Neutrophil (primary cell): ENCODE data around the gene RPP14.
A peak's percentile ranks its signal among the peaks of the same experiment; 100 is the strongest.
"Not testable (repeated sequence)": the region's sequence is repeated elsewhere in the genome, so short reads cannot be mapped to it uniquely, and the experiment has no call there.

Source experiments
- H3K27ac ChIP-seq: fragments of 200-600 bp; sonication (generic); 2 replicates; pipeline ENCODE4 v1.5.1; 2016; ENCODE audit warnings: mild to moderate bottlenecking, moderate library complexity
- H3K27me3 ChIP-seq: fragments of 200-600 bp; sonication (generic); 2 replicates; pipeline ENCODE4 v1.6.0; 2016; ENCODE audit warnings: mild to moderate bottlenecking
- H3K36me3 ChIP-seq: fragments of 200-600 bp; sonication (generic); 2 replicates; pipeline ENCODE4 v1.5.1; 2017
- H3K4me1 ChIP-seq, 2 experiments: fragments of 200-600 bp in 1 of 2; sonication (generic) in 1 of 2; 1 replicate in 1 of 2; 2 replicates in 1 of 2; pipeline versions ENCODE4 v1.5.1 to v1.6.1; 2013 to 2016; ENCODE audit warnings: low read depth in 1 of 2, low read length in 1 of 2, mild to moderate bottlenecking in 1 of 2, moderate library complexity in 1 of 2; ENCODE audit not compliant: control insufficient read depth in 1 of 2, insufficient read depth in 1 of 2
- H3K4me3 ChIP-seq, 2 experiments: fragments of 200-600 bp in 1 of 2; sonication (generic) in 1 of 2; 1 replicate in 1 of 2; 2 replicates in 1 of 2; pipeline ENCODE4 v1.5.1; 2013 to 2016; ENCODE audit warnings: low read depth in 1 of 2, low read length in 1 of 2, mild to moderate bottlenecking in 1 of 2, moderate library complexity in 1 of 2
- H3K9me3 ChIP-seq: fragments of 200-600 bp; sonication (generic); 2 replicates; pipeline ENCODE4 v1.5.1; 2016
- TF ChIP-seq, protein P1 (sequence below): fragments of 200-600 bp; sonication (generic); IDR thresholded peaks from 2 replicates; pipeline ENCODE4 v1.5.1; 2016; ENCODE audit warnings: antibody characterized with exemption

RPP14 gene

DNA sequence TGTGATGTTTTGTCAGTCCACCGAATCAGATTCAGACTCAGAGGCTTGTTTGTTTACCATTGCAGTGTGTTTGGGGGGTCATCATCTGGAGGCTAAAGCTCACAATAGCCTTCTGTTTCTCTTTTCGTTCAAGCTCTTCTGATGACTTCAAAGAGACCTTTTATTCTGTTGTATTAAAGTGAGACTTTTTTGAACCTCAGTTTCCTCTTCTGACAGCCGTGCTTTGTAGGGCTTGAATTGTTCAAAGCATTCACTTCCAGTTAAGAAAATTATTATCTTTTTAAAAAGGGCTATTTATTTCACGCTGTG is 27.9 kb downstream of the RPP14 start:
- peaks cover 36 to 51% of the 10 kb centered on the region in 2 experiments for H3K4me1 ChIP-seq
- H3K36me3 ChIP-seq: peaks cover 3% of the 10 kb centered on the region
- peak overlapping the region; percentile 73 to 97 for H3K4me3 ChIP-seq
- peak overlapping the region; percentile 93 for H3K27ac ChIP-seq
- TF ChIP-seq, protein P1, sequence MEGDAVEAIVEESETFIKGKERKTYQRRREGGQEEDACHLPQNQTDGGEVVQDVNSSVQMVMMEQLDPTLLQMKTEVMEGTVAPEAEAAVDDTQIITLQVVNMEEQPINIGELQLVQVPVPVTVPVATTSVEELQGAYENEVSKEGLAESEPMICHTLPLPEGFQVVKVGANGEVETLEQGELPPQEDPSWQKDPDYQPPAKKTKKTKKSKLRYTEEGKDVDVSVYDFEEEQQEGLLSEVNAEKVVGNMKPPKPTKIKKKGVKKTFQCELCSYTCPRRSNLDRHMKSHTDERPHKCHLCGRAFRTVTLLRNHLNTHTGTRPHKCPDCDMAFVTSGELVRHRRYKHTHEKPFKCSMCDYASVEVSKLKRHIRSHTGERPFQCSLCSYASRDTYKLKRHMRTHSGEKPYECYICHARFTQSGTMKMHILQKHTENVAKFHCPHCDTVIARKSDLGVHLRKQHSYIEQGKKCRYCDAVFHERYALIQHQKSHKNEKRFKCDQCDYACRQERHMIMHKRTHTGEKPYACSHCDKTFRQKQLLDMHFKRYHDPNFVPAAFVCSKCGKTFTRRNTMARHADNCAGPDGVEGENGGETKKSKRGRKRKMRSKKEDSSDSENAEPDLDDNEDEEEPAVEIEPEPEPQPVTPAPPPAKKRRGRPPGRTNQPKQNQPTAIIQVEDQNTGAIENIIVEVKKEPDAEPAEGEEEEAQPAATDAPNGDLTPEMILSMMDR: no peak
- no peaks in the 10 kb centered on the region for H3K9me3 ChIP-seq
- no peaks in the 10 kb centered on the region for H3K27me3 ChIP-seq

DNA sequence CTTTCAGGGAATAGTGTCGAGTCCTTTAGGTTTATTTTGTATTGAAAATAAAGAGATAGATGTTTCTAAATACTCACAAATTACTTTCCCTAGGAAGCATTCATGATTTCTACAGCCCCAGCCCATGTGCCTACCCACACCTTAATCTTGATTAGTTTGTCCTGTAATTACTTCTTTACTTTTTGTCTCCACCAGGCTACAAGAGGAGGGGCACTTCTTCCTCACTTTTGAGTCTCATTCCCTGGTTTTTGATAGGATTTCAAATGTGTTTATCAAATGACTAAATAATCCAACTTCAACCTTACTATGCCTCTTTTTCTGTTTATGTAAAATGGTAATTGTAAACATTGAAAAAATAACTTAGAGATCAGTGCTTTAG is 28.4 kb downstream of the RPP14 start:
- TF ChIP-seq, protein P1: no peak
- H3K9me3 ChIP-seq: no peaks in the 10 kb centered on the region
- peaks cover 3% of the 10 kb centered on the region for H3K36me3 ChIP-seq
- peak overlapping the region; percentile 93 for H3K27ac ChIP-seq
- H3K27me3 ChIP-seq: no peaks in the 10 kb centered on the region
- H3K4me3 ChIP-seq: peak overlapping the region; percentile 73 to 97
- peaks cover 36 to 51% of the 10 kb centered on the region in 2 experiments for H3K4me1 ChIP-seq

GRCh38 chr3:58335652-58335947 is 29.6 kb downstream of the RPP14 start:
- peak overlapping the region; percentile 93 for H3K27ac ChIP-seq
- TF ChIP-seq, protein P1: no peak

GRCh38 chr3:58336135-58336882 is 30.3 kb downstream of the RPP14 start:
- TF ChIP-seq, protein P1: no peak
- H3K27me3 ChIP-seq: no peaks in the 10 kb centered on the region
- peaks cover 6% of the 10 kb centered on the region for H3K36me3 ChIP-seq
- H3K4me1 ChIP-seq: peaks cover 36 to 51% of the 10 kb centered on the region in 2 experiments
- peak overlapping the region; percentile 93 for H3K27ac ChIP-seq
- no peaks in the 10 kb centered on the region for H3K9me3 ChIP-seq
- H3K4me3 ChIP-seq: peak overlapping the region; percentile 15 to 73

More at GRCh38 chr3:58335652-58335947, 29.6 kb downstream of the RPP14 start:
- Histone ChIP-seq H3K27me3 (no peaks in the 10 kb centered on the region), H3K36me3 (peaks cover 3% of the 10 kb centered on the region), H3K9me3 (no peaks in the 10 kb centered on the region), H3K4me1 (peaks cover 36 to 51% of the 10 kb centered on the region in 2 experiments), H3K4me3 (peak overlapping the region; percentile 73 to 97)

DNA sequence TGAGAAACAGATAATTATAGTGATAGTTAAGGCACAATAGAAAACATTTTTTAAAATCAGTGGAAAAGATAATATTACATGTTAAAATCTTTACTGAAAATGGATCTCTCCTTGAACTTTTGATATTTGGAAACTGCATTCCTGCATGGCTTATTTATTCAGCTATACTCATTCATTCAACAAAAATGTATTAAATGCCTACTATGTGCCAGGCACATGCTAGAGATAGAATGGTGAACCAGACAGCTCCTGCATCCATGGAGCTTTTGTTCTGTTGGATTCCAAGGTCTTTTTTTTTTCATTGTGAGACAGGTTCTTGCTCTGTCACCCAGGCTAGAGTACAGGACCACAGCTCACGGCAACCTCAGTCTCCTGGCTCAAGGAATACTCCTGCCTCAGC is 31.1 kb downstream of the RPP14 start:
- H3K4me3 ChIP-seq: no peak overlapping the region
- TF ChIP-seq, protein P1: no peak
- H3K4me1 ChIP-seq: peaks cover 34 to 47% of the 10 kb centered on the region in 2 experiments
- H3K27ac ChIP-seq: peak overlapping the region; percentile 93
- H3K27me3 ChIP-seq: no peaks in the 10 kb centered on the region
- peaks cover 9% of the 10 kb centered on the region for H3K36me3 ChIP-seq
- no peaks in the 10 kb centered on the region for H3K9me3 ChIP-seq

- Histone ChIP-seq H3K36me3 (peaks cover 21% of the 10 kb centered on the region), H3K4me1 (peaks cover 23 to 41% of the 10 kb centered on the region in 2 experiments)
- H3K27ac ChIP-seq, H3K9me3 ChIP-seq, H3K27me3 ChIP-seq, H3K4me3 ChIP-seq: not testable (repeated sequence)
Observed at GRCh38 chr3:58339146-58339545, 33.1 kb downstream of the RPP14 start.
